Activated CD8-positive, alpha-beta memory T cell treated with anti-CD3 and anti-CD28 coated beads for 24 hours (primary cell): Measurements from ENCODE around the gene GALNT7.

Experiments
- DNase-seq: peaks from one replicate; pipeline ENCODE4 v3.0.0-alpha.2; 2020

Gene GALNT7

GRCh38 chr4:173270312-173271027 lies 101.9 kb downstream of the GALNT7 start:
- DNase-seq = no peak

DNA sequence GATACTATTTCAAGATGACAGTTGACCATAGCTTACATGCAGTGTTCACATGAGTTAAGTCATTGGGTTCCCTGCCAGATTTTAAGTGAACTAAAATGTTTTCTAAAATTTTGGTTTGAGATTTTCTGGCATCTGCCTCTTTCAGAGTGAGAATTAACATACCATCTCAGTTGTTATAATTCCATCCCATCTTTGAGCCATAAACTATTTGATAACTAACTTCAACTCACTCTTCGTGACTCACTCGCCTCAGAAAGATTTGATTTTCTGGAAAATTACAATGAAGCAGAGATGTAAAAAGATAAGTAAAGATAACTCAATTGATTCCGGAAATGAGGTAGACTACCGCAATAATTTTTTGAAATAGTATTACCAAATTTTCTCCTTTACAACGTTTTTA lies 103.7 kb downstream of the GALNT7 start:
- DNase-seq = no peak

DNA sequence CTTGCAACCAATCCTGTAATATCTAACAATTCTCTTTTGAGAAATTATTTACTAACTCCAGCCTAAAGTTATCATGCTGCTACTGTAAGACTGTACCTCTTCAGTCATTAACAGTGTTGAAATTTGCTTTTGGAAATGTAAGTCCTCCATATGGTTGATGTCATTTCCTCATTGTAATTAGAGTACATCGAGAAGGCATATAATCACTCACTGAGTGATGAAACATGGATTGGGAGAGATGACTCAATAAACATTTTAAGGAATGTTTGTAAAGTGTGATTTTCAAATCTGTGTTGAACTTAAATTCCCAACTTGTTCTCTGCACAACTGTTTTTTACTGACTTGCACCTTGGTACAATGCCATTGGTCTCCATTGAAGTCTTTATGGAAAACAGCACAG lies 104.4 kb downstream of the GALNT7 start:
- DNase-seq = no peak

GRCh38 chr4:173273941-173274340 lies 105.3 kb downstream of the GALNT7 start:
- DNase-seq = no peak

DNA sequence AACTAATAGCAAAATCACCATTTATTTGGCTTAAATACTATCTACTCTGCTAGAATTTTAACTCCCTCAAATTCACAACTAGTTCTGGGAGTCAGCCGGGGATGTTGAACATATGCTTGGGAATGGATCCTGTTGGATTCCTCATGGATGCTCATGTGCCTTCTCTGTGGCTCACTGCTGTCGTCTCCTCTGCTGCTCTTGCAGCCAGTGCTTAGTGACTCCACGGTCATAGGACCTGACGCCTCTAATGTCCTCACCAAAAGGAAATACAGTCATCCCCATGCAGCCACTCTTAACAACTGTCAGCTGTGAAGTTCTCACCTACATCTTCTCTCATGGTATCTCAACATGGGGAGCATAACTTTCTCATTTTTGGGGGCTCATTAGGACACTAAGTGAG lies 106.1 kb downstream of the GALNT7 start:
- DNase-seq = no peak

DNA sequence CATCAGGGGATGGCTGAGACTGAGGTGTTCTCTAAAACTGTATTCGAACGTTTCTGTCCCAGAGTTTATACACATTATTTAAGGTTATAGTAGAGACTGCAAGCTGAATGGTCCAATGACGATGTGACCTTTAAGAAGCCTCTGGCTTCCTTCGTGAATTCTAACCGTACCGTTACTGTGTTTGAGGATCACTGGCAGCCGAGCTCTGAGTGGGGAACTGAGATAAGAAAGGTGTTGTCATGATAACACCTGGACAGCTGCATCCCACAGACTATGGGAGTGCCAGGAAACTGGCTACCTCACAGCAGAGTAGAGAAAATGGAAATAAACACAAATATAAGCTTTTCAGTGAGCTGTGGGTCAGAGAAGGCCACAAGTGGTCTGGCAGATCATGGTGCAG lies 106.5 kb downstream of the GALNT7 start:
- DNase-seq = no peak

- no peak for DNase-seq
These were observed 108.7 kb downstream of the GALNT7 start for GRCh38 chr4:173277340-173277739.

DNA sequence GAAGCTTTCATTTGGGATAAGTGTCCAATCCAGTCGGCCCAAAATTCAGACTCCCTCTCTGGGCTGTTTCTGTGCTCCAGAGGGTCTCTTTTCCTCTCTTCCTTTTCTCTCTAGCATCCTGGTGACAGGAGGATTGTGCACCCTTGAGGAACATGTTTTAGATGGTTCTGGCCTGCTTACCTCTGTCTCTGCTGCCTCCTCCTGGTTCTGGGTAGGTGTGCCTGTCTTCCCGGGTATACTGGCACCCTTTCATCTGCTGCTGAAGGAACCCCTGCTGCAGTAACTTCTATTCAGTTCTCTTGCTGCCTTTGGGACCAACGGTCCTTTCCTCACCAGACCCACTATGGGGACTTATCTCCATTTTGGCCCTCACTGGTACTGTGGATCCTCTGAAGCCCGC lies 112.4 kb downstream of the GALNT7 start:
- DNase-seq = no peak

- no peak for DNase-seq
These were observed 113.0 kb downstream of the GALNT7 start for GRCh38 chr4:173281406-173282255.

GRCh38 chr4:173282256-173282562 lies 113.6 kb downstream of the GALNT7 start:
- DNase-seq = no peak

- no peak for DNase-seq
These were observed 114.0 kb downstream of the GALNT7 start for GRCh38 chr4:173282626-173283025.

- no peak for DNase-seq
These were observed 115.9 kb downstream of the GALNT7 start for GRCh38 chr4:173284463-173284862.

- DNase-seq = no peak
These were observed 118.9 kb downstream of the GALNT7 start for GRCh38 chr4:173287486-173287885.

DNA sequence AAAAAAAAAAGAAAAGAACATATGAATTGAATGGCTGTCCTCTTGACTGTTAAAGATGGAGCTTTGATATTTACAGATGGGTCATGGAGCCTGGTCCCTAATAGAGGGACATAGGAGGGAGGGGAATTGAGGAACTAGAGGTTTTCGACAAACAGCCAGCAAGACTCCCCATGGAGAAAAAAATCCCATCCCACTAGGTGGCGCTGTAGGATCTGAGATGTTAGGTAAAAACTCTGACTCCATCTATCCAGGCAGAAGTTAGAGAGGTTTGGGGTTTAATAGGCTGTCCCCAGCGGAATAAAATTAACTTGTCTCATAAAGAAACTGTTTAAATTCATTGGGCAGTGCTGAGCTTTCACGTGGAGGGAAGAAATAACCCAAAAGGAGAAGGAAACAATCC lies 119.7 kb downstream of the GALNT7 start:
- DNase-seq = peak; percentile 85

DNA sequence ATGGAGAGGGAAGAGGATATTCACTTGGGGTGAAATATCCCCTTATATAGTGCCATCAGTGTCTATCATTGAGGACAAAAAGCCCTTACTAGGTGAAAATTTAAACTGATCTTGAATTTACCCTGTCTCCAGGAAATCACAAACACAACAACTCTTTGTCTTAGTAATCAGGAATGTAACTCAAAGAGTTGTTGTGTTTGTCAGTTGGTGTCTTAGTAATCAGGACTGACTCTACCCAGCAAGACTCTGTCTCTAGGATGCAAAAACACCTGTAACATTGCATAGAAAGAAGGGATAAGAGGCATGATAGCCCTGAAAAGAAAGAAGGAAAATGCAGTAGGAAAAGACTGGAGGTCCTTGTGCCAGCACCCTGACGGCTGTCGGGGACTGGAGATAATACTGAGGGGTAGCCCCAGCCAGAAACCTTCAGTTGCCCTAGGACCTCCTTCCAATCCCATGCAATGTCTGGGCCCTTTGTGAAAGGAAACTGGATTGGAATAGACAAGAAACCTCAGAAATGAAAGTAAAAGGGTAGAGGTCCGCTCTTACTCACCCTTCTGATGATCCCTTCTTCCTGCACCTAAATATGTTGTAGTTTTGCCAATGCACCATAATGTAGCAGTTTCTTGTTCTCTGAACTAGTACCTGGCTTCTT lies 120.2 kb downstream of the GALNT7 start:
- no peak for DNase-seq

DNA sequence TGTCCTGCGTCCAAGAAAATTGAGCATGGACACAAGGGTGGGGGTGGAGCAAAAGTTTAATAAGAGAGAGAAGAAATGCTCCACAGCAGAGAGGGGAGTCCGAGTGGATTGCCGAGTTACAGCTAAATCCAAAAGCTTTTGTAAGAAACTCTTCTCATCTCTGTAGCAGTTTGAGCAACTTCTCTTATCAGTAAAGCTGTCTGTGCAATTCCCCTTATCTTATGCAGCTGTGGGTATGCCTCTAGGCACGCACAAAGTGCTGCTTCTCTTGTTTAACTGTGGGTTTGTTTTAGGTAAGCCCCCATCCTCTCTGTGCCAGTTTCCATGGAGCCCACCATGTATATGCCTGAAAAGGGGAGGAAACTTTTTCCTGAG lies 120.7 kb downstream of the GALNT7 start:
- no peak for DNase-seq

- no peak for DNase-seq
These were observed 123.3 kb downstream of the GALNT7 start for GRCh38 chr4:173291899-173292298.

GRCh38 chr4:173293663-173294062 lies 125.1 kb downstream of the GALNT7 start:
- DNase-seq = no peak

GRCh38 chr4:173294444-173294843 lies 125.8 kb downstream of the GALNT7 start:
- no peak for DNase-seq

DNA sequence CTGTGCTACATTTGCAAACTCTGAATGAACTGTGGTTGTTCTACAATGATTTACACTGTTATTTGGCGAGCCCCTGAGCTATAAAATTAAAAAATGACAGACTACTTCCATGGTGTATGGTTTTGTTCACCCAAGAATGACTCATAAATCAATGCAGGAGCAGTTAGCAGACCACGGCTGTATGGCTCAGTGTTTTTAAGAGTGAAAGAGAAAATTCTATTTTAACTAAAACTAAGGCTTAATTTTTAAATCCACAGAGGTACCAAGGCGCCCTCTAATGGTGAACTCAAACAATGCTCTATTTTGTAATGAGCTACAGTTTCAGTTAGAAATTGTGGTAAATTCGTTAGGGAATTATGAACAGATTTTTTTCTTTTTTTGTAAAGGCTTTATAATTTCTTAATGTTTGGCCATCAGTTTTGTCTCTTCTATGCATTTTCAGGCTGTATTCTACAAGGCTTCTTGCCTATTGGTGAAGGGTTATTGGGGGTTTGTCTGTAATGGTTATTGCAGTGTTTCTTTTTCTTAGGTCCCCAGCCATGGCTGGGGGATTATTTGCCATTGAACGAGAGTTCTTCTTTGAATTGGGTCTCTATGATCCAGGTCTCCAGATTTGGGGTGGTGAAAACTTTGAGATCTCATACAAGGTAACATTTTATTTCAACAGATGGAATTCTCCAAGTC lies 133.0 kb downstream of the GALNT7 start:
- no peak for DNase-seq

- DNase-seq = no peak
These were observed 139.2 kb downstream of the GALNT7 start for GRCh38 chr4:173307778-173308177.

DNA sequence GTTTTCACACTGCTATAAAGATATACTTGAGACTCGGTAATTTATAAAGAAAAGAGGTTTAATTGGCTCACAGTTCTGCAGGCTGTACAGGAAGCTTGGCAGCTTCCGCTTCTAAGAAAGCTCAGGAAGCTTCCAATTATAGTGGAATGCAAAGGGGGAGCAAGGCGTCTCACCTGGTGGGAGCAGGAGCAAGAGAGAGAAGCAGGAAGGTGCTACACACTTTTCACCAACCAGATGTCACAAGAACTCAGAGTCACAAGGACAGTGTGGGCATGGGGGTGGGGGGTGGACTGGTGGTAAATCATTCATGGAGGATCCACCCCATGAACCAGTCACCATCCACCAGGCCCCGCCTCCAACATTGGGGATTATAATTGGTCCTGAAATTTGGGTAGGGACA lies 142.8 kb downstream of the GALNT7 start:
- DNase-seq = no peak

DNA sequence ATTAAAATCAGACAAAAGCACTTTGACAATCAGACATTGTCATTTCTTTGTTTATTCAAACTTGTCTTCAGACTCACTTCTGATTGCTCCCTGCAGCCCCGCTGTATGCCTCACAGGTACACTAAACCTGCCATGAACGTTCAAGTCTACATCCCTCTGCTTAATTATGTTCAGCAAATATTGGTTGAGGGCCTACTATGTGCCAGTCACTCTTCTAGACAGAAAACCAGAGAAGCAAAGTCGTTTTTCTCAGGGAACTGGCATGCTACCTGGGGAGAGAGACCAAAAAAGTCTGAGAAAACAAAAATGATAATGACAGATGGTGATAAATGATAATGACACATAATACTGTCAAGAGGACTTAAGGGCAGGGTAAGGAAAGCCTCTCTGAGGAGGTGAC lies 146.1 kb downstream of the GALNT7 start:
- DNase-seq = no peak

GRCh38 chr4:173316060-173316459 lies 147.4 kb downstream of the GALNT7 start:
- DNase-seq = no peak
